H9 (cell line): ENCODE results near the gene SRSF10. TPM values are rescaled to one million over a fixed set of nuclear protein-coding genes. Genes with fewer than 3 reads are reported as not detected.

Experiments
- DNase-seq: peaks from one replicate; pipeline ENCODE4 v3.0.0-alpha.2; 2017
- H2AFZ ChIP-seq: one replicate; pipeline ENCODE4 v1.6.1; 2013; ENCODE audit warnings: mild to moderate bottlenecking, low read length, control low read depth, moderate library complexity
- H2AK5ac ChIP-seq: 2 replicates; pipeline ENCODE4 v1.6.1; 2013; ENCODE audit warnings: low read length, control low read depth, mixed read lengths; ENCODE audit not compliant: insufficient read length
- H2BK120ac ChIP-seq: one replicate; pipeline ENCODE4 v1.6.1; 2013; ENCODE audit warnings: low read depth, mild to moderate bottlenecking, low read length, control low read depth, inconsistent platforms; ENCODE audit not compliant: poor library complexity, severe bottlenecking
- H2BK12ac ChIP-seq: 2 replicates; pipeline ENCODE4 v1.6.1; 2013; ENCODE audit warnings: low read length, control low read depth, mixed read lengths, low read depth; ENCODE audit not compliant: insufficient read length
- H2BK15ac ChIP-seq: 2 replicates; pipeline ENCODE4 v1.6.1; 2013; ENCODE audit warnings: low read depth, low read length, control low read depth
- H2BK20ac ChIP-seq: one replicate; pipeline ENCODE4 v1.6.1; 2013; ENCODE audit warnings: low read depth, mild to moderate bottlenecking, low read length, control low read depth, inconsistent platforms; ENCODE audit not compliant: poor library complexity, severe bottlenecking
- H2BK5ac ChIP-seq: 2 replicates; pipeline ENCODE4 v1.6.1; 2013; ENCODE audit warnings: low read length, control low read depth, mixed read lengths; ENCODE audit not compliant: insufficient read length
- H3K14ac ChIP-seq: 2 replicates; pipeline ENCODE4 v1.6.1; 2013; ENCODE audit warnings: low read length, control low read depth; ENCODE audit not compliant: insufficient read depth
- H3K18ac ChIP-seq: 2 replicates; pipeline ENCODE4 v1.6.1; 2013; ENCODE audit warnings: low read depth, mild to moderate bottlenecking, mixed read lengths, low read length, control low read depth; ENCODE audit not compliant: insufficient read length
- H3K23ac ChIP-seq: 2 replicates; pipeline ENCODE4 v1.6.1; 2013; ENCODE audit warnings: low read length, control low read depth, mixed read lengths, low read depth; ENCODE audit not compliant: insufficient read length
- H3K23me2 ChIP-seq: 2 replicates; pipeline ENCODE4 v1.6.1; 2013; ENCODE audit warnings: low read depth, mild to moderate bottlenecking, mixed read lengths, low read length, control low read depth; ENCODE audit not compliant: insufficient read length, poor library complexity, severe bottlenecking
- H3K27ac ChIP-seq: 2 replicates; pipeline ENCODE4 v1.5.1; 2013; ENCODE audit warnings: low read length, control low read depth, mixed read lengths, low read depth; ENCODE audit not compliant: insufficient read length
- H3K27me3 ChIP-seq: 2 replicates; pipeline ENCODE4 v1.6.1; 2013; ENCODE audit warnings: low read length, control low read depth, inconsistent platforms; ENCODE audit not compliant: insufficient read depth
- H3K4ac ChIP-seq: 2 replicates; pipeline ENCODE4 v1.6.1; 2013; ENCODE audit warnings: low read depth, mild to moderate bottlenecking, control low read depth, inconsistent platforms, low read length, moderate library complexity
- H3K4me1 ChIP-seq: 2 replicates; pipeline ENCODE4 v1.6.1; 2013; ENCODE audit warnings: low read length, control low read depth, inconsistent platforms; ENCODE audit not compliant: insufficient read depth
- H3K4me2 ChIP-seq: 2 replicates; pipeline ENCODE4 v1.6.1; 2013; ENCODE audit warnings: low read length, control low read depth, mixed read lengths; ENCODE audit not compliant: insufficient read length, insufficient read depth
- H3K56ac ChIP-seq: 2 replicates; pipeline ENCODE4 v1.6.1; 2013; ENCODE audit warnings: low read depth, mild to moderate bottlenecking, mixed read lengths, low read length, control low read depth; ENCODE audit not compliant: insufficient read length
- H3K79me1 ChIP-seq: 2 replicates; pipeline ENCODE4 v1.6.1; 2013; ENCODE audit warnings: low read depth, mild to moderate bottlenecking, moderate library complexity, low read length, control low read depth, inconsistent platforms; ENCODE audit not compliant: insufficient read depth, poor library complexity, severe bottlenecking
- H3K79me2 ChIP-seq: 2 replicates; pipeline ENCODE4 v1.6.1; 2013; ENCODE audit warnings: low read length, control low read depth, inconsistent platforms; ENCODE audit not compliant: insufficient read depth
- H3K9ac ChIP-seq: 2 replicates; pipeline ENCODE4 v1.6.1; 2013; ENCODE audit warnings: low read length, control low read depth, mixed read lengths; ENCODE audit not compliant: insufficient read length; ENCODE audit errors: extremely low read depth
- H3K9me3 ChIP-seq: one replicate; pipeline ENCODE4 v1.6.1; 2013; ENCODE audit warnings: low read depth, low read length, inconsistent platforms; ENCODE audit not compliant: control insufficient read depth
- H3T11ph ChIP-seq: one replicate; pipeline ENCODE4 v1.6.1; 2013; ENCODE audit warnings: mild to moderate bottlenecking, low read length, control low read depth, inconsistent platforms
- H4K20me1 ChIP-seq: one replicate; pipeline ENCODE4 v1.6.1; 2013; ENCODE audit not compliant: control insufficient read depth, insufficient read length, insufficient read depth
- H4K5ac ChIP-seq: 2 replicates; pipeline ENCODE4 v1.6.1; 2013; ENCODE audit warnings: low read depth, mild to moderate bottlenecking, mixed read lengths, low read length, control low read depth; ENCODE audit not compliant: insufficient read length
- H4K8ac ChIP-seq: replicated peaks from 2 replicates; pipeline ENCODE4 v1.6.1; 2013; ENCODE audit warnings: low read length, control low read depth, mixed read lengths, low read depth; ENCODE audit not compliant: insufficient read length
- H4K91ac ChIP-seq: 2 replicates; pipeline ENCODE4 v1.6.1; 2013; ENCODE audit warnings: low read depth, mild to moderate bottlenecking, moderate library complexity, mixed read lengths, low read length, control low read depth; ENCODE audit not compliant: insufficient read length
- H3K27ac Mint-ChIP-seq, 3 experiments: 2 replicates in 2 of 3; 3 replicates in 1 of 3; pipeline ENCODE4 v1.8.0; 2020 to 2021; ENCODE audit warnings: mixed read lengths in 3 of 3, mild to moderate bottlenecking in 1 of 3, moderate library complexity in 1 of 3
- H3K27me3 Mint-ChIP-seq: 2 replicates; pipeline ENCODE4 v1.8.0; 2021; ENCODE audit warnings: low read depth, mild to moderate bottlenecking, moderate library complexity, mixed read lengths
- H3K36me3 Mint-ChIP-seq, 3 experiments: 2 replicates in 2 of 3; 3 replicates in 1 of 3; pipeline ENCODE4 v1.8.0; 2020 to 2021; ENCODE audit warnings: low read depth in 3 of 3, mixed read lengths in 3 of 3; ENCODE audit not compliant: insufficient read depth in 1 of 3
- H3K4me1 Mint-ChIP-seq, 2 experiments: 2 replicates each; pipeline ENCODE4 v1.8.0; 2020; ENCODE audit warnings: mixed read lengths in 2 of 2
- H3K4me3 Mint-ChIP-seq, 2 experiments: 2 replicates in 1 of 2; 3 replicates in 1 of 2; pipeline ENCODE4 v1.8.0; 2020 to 2021; ENCODE audit warnings: mild to moderate bottlenecking in 2 of 2, mixed read lengths in 2 of 2, moderate library complexity in 1 of 2
- H3K9me3 Mint-ChIP-seq, 2 experiments: 2 replicates in 1 of 2; 3 replicates in 1 of 2; pipeline ENCODE4 v1.8.0; 2020; ENCODE audit warnings: mild to moderate bottlenecking in 2 of 2, mixed read lengths in 2 of 2, moderate library complexity in 1 of 2
- WGBS: extraction: QIAGEN DNeasy Blood & Tissue Kit; methylation state at CpG from one replicate; pipeline ENCODE4 v1.1.7; 2013; ENCODE audit warnings: missing lambda C conversion rate, low lambda C conversion rate, mixed read lengths; ENCODE audit not compliant: insufficient read length; ENCODE audit errors: extremely low coverage; 5-methylcytosine and 5-hydroxymethylcytosine counted together
- total RNA-seq: library from RNA; stranded (reverse); gene quantifications from 2 replicates; pipeline ENCODE4 v1.2.1, GENCODE V29; 2021
- TF ChIP-seq, protein P1 (sequence below): fragments of 200-600 bp; sonication (generic); conservative IDR thresholded peaks from 3 replicates; pipeline ENCODE4 v1.8.0; 2021; ENCODE audit warnings: antibody characterized with exemption, mild to moderate bottlenecking

SRSF10 gene
- total RNA-seq, 1 experiment from 2014 or later, result 238 TPM

DNA sequence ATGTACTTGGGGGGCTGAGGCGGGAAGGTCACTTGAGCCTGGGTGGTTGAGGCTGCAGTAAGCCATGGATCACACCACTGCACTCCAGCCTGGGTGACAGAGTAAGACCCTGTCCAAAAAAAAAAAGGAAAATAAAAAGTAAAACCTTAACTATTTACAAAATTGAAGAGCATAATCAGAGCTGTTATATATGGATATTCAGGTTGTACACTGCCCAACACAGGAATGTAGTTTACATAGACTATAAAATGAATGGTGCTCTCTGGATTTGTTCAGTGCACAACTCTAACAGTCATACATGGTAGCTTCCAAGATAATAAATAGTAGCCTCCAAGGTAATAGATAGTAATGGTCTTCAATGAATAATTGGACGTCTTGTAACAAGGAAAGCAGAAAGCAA is 22.6 kb upstream of the SRSF10 start:
- H3K9me3 ChIP-seq, result no peaks in the 10 kb centered on the region
- H3K27ac ChIP-seq, result no peak overlapping the region
- H2BK12ac ChIP-seq, result no peak overlapping the region
- H3K23ac ChIP-seq, result no peak overlapping the region
- no peak overlapping the region for H2BK15ac ChIP-seq
- H3K23me2 ChIP-seq, result no peaks in the 10 kb centered on the region
- H4K8ac ChIP-seq, result no peak overlapping the region
- H2BK5ac ChIP-seq, result no peak overlapping the region
- H3K9me3 Mint-ChIP-seq, result no peaks in the 10 kb centered on the region; a peak in 1 of 5 replicates
- no peak overlapping the region for H3K56ac ChIP-seq
- H3K4ac ChIP-seq, result no peak overlapping the region
- H3K14ac ChIP-seq, result no peak overlapping the region
- TF ChIP-seq, protein P1, sequence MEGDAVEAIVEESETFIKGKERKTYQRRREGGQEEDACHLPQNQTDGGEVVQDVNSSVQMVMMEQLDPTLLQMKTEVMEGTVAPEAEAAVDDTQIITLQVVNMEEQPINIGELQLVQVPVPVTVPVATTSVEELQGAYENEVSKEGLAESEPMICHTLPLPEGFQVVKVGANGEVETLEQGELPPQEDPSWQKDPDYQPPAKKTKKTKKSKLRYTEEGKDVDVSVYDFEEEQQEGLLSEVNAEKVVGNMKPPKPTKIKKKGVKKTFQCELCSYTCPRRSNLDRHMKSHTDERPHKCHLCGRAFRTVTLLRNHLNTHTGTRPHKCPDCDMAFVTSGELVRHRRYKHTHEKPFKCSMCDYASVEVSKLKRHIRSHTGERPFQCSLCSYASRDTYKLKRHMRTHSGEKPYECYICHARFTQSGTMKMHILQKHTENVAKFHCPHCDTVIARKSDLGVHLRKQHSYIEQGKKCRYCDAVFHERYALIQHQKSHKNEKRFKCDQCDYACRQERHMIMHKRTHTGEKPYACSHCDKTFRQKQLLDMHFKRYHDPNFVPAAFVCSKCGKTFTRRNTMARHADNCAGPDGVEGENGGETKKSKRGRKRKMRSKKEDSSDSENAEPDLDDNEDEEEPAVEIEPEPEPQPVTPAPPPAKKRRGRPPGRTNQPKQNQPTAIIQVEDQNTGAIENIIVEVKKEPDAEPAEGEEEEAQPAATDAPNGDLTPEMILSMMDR, result no peak
- H3K36me3 Mint-ChIP-seq, result no peaks in the 10 kb centered on the region
- H4K91ac ChIP-seq, result no peak overlapping the region
- H3T11ph ChIP-seq, result no peak overlapping the region
- DNase-seq, result no peak
- no peak overlapping the region for H2BK20ac ChIP-seq
- no peak overlapping the region for H2AK5ac ChIP-seq
- H3K18ac ChIP-seq, result no peak overlapping the region
- no peaks in the 10 kb centered on the region for H3K79me1 ChIP-seq
- H4K20me1 ChIP-seq, result no peaks in the 10 kb centered on the region
- no peaks in the 10 kb centered on the region for H3K79me2 ChIP-seq
- no peaks in the 10 kb centered on the region for H3K27me3 ChIP-seq
- H3K4me1 Mint-ChIP-seq, result peaks cover 48 to 52% of the 10 kb centered on the region in 2 experiments
- H2BK120ac ChIP-seq, result no peak overlapping the region
- H4K5ac ChIP-seq, result no peak overlapping the region
- H3K4me1 ChIP-seq, result peaks cover 12% of the 10 kb centered on the region; the same call in 1 of the 2 replicates
- no CpG with 5 or more reads among the region's 2 CpGs for WGBS
- no peak overlapping the region for H2AFZ ChIP-seq
- H3K9ac ChIP-seq, result no peak overlapping the region
- no peaks in the 10 kb centered on the region; the same call in 1 of the 2 replicates for H3K27me3 Mint-ChIP-seq
- H3K4me3 Mint-ChIP-seq, result no peak overlapping the region; a peak in 1 of 5 replicates
- H3K4me2 ChIP-seq, result no peak overlapping the region
- peak overlapping the region in 1 of 3 experiments; percentile 80; a peak in 3 of 7 replicates for H3K27ac Mint-ChIP-seq
